Activated CD4-positive, alpha-beta T cell treated with anti-CD3 and anti-CD28 coated beads, Interleukin-2, amount 50 U/mL, for 24 hours (primary cell): ENCODE data around the gene ISOC2.

Experiments used
- DNase-seq, 2 donors: peaks; one replicate each; pipeline ENCODE4 v3.0.0-alpha.2; 2020; ENCODE audit warnings: low read depth in 1 of 2, low spot score in 1 of 2

Gene ISOC2

GRCh38 chr19:55490478-55491432 is 29.3 kb upstream of the ISOC2 start:
- DNase-seq, result no peak

GRCh38 chr19:55489711-55490477 is 28.5 kb upstream of the ISOC2 start:
- DNase-seq, result no peak

GRCh38 chr19:55488986-55489710 is 27.7 kb upstream of the ISOC2 start:
- no peak for DNase-seq

GRCh38 chr19:55487924-55488687 is 26.7 kb upstream of the ISOC2 start, which contains the start of gene SSC5D:
TSS of gene SSC5D (plus strand) at chr19:55488436. CDS start at chr19:55488590, 154 bp downstream.
- no peak for DNase-seq

GRCh38 chr19:55486971-55487923 is 25.8 kb upstream of the ISOC2 start:
- peak in 1 of 2 donors; percentile 36 for DNase-seq

GRCh38 chr19:55486043-55486970 is 24.9 kb upstream of the ISOC2 start:
- DNase-seq, result no peak

GRCh38 chr19:55485439-55486011 is 24.1 kb upstream of the ISOC2 start:
- DNase-seq, result no peak

- DNase-seq, result peak; percentile 52 to 56
Measured at GRCh38 chr19:55484593-55485438, 23.4 kb upstream of the ISOC2 start, which contains the start of gene NAT14. TSS of gene NAT14 (plus strand) at chr19:55485188. CDS start at chr19:55485709, 521 bp downstream.

GRCh38 chr19:55483706-55484592 is 22.5 kb upstream of the ISOC2 start:
- no peak for DNase-seq

- no peak for DNase-seq
Measured at GRCh38 chr19:55482967-55483705, 21.7 kb upstream of the ISOC2 start.

- DNase-seq, result no peak
Measured at GRCh38 chr19:55482156-55482961, 20.9 kb upstream of the ISOC2 start.

GRCh38 chr19:55481794-55482155 is 20.3 kb upstream of the ISOC2 start:
- no peak for DNase-seq

- DNase-seq, result no peak
Measured at GRCh38 chr19:55481148-55481793, 19.8 kb upstream of the ISOC2 start.
